ENCODE measurements around the gene GLG1. TPM values are rescaled to one million over a fixed set of nuclear protein-coding genes. Genes with fewer than 3 reads are reported as not detected.
A peak's percentile ranks its signal among the peaks of the same experiment; 100 is the strongest.

The GLG1 gene
- total and polyA plus RNA-seq, 12 donors: 31.6 to 146 (median 112) TPM

DNA sequence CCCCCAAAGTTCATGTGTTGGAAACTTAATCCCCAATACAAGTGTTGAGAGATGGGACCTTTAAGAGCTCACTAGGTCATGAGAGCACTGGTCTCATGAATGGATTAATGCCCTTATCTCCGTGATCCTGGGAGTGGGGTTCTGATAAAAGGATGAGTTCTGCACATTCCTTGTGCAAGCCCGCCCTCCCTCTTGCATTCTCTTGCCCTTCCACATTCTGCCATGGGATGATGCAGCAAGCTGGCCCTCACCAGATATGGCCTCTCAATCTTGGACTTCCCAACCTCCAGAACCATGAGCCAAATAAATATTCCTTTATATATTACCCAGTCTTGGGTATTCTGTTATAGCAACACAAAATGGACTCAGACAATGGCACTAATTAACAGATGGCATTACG lies 14.1 kb downstream of the GLG1 start:
- peaks cover 0 to 14% of the 10 kb centered on the region in 2 donors for H3K4me1 ChIP-seq (replicated peaks in 1 of 2)
- no peaks in the 10 kb centered on the region for H3K27me3 ChIP-seq
- H3K36me3 ChIP-seq (replicated peaks in 1 of 2): no peaks in the 10 kb centered on the region
- H3K4me3 ChIP-seq: no peak overlapping the region
- H3K27ac ChIP-seq: no peak overlapping the region
- intact Hi-C loops (cut with DNase I): no loop called here
- WGBS, 4 donors: 79 to 92% (median 84%) methylated on average over 3 of the region's 3 CpGs
- peak in 1 of 7 donors; percentile 45 for DNase-seq
- no peak for TF ChIP-seq POLR2A (IDR thresholded peaks at IDR 0.05)
- H3K9me3 ChIP-seq (replicated peaks in 1 of 3): no peaks in the 10 kb centered on the region

DNA sequence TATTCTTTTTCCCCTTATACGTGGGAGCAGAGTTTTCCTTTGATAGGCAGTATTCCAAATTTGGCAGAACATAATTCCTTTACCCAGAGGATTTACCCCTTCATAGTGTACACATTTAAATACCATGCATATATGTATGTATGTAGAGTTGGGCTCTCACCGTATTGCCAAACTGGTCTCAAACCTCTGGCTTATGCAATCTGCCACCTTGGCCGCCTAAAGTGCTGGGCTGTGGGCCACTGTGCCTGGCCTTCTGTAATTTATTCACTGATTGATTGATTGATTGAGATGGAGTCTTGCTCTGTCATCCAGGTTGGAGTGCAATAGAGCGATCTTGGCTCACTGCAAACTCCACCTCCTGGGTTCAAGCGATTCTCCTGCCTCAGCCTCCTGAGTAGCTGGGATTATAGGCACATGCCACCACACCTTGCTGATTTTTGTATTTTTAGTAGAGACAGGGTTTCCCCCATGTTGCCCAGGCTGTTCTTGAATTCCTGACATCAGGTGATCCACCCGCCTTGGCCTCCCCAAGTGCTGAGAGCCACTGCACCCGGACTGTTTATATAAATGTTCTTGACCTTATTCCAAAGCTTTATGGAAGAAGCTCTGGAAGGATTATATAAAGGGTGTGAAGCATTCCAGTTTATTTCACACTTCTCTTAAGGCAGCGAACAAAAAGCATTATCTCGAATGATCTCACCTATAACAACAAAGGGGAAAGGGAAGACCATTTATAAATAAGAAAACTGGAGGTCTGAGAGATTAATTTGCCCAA lies 14.9 kb downstream of the GLG1 start:
- no peak for TF ChIP-seq POLR2A (IDR thresholded peaks at IDR 0.05)
- TF ChIP-seq, protein P1, sequence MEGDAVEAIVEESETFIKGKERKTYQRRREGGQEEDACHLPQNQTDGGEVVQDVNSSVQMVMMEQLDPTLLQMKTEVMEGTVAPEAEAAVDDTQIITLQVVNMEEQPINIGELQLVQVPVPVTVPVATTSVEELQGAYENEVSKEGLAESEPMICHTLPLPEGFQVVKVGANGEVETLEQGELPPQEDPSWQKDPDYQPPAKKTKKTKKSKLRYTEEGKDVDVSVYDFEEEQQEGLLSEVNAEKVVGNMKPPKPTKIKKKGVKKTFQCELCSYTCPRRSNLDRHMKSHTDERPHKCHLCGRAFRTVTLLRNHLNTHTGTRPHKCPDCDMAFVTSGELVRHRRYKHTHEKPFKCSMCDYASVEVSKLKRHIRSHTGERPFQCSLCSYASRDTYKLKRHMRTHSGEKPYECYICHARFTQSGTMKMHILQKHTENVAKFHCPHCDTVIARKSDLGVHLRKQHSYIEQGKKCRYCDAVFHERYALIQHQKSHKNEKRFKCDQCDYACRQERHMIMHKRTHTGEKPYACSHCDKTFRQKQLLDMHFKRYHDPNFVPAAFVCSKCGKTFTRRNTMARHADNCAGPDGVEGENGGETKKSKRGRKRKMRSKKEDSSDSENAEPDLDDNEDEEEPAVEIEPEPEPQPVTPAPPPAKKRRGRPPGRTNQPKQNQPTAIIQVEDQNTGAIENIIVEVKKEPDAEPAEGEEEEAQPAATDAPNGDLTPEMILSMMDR (IDR thresholded peaks at IDR 0.05): no peak
- 73 to 91% (median 77%) methylated on average over 8 to 9 of the region's 9 CpGs for WGBS, 4 donors
- Histone ChIP-seq H3K4me1 (replicated peaks in 1 of 2) (peaks cover 0 to 14% of the 10 kb centered on the region in 2 donors), H3K36me3 (replicated peaks in 1 of 2) (no peaks in the 10 kb centered on the region), H3K4me3 (no peak overlapping the region), H3K27me3 (no peaks in the 10 kb centered on the region), H3K9me3 (replicated peaks in 1 of 3) (no peaks in the 10 kb centered on the region), H3K27ac (no peak overlapping the region)
- intact Hi-C loops (cut with DNase I): no loop called here
- DNase-seq: peak in 1 of 7 donors; percentile 35

DNA sequence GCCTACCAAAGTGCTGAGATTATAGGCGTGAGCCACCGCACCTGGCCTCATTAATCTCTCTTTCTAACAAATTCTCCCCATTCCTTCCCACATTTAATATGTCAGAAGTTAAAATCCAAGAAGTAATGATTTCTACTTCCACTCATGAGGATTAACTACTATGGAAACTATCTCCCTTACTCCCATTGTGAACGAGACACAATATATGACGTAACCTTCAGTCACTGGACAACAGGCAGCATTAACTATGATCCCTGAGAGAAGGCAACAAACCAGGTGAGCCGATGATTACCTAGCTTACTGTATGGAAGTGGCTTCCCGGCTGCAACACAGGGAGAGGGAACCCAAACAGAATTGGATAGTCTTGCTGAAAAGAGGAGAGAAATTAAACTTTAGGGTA lies 20.0 kb downstream of the GLG1 start:
- Histone ChIP-seq H3K36me3 (replicated peaks in 1 of 2) (no peaks in the 10 kb centered on the region), H3K9me3 (replicated peaks in 1 of 3) (no peaks in the 10 kb centered on the region), H3K4me1 (replicated peaks in 1 of 2) (peaks cover 0 to 14% of the 10 kb centered on the region in 2 donors), H3K27me3 (no peaks in the 10 kb centered on the region), H3K4me3 (no peak overlapping the region), H3K27ac (no peak overlapping the region)
- no peak for DNase-seq
- TF ChIP-seq, protein P1 (IDR thresholded peaks at IDR 0.05): no peak
- TF ChIP-seq POLR2A (IDR thresholded peaks at IDR 0.05): no peak
- 80 to 90% (median 87%) methylated on average over 6 of the region's 6 CpGs for WGBS, 4 donors
- intact Hi-C loops (cut with DNase I): no loop called here

DNA sequence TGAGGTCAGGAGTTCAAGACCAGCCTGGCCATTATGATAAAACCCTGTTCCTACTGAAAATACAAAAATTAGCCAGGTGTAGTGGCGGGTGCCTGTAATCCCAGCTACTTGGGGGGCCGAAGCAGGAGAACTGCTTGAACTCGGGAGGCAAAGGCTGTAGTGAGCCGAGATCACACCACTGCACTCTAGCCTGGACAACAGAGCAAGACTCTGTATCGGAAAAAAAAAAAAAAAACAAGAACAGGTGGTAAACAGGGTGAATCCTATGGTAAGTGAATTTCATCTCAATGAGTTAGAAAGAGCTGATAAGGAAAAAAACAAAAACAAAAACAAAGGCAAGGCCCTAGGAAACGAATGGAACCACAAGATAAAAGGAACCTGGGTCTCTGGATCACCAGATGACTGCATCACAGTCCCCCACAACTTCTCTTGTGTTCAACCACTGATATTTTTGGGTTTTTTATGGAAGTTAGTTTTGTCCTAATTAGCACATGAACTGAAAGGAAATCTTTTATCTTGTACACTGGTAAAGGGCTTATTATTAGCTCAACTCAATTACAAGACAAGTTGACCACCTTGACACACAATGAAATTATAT lies 21.0 kb downstream of the GLG1 start:
- 83 to 86% (median 84%) methylated on average over 6 of the region's 6 CpGs for WGBS, 4 donors
- Histone ChIP-seq H3K27ac (no peak overlapping the region), H3K4me3 (no peak overlapping the region), H3K27me3 (no peaks in the 10 kb centered on the region), H3K4me1 (replicated peaks in 1 of 2) (peaks cover 0 to 22% of the 10 kb centered on the region in 2 donors), H3K9me3 (replicated peaks in 1 of 3) (no peaks in the 10 kb centered on the region), H3K36me3 (replicated peaks in 1 of 2) (no peaks in the 10 kb centered on the region)
- no peak for DNase-seq
- TF ChIP-seq POLR2A (IDR thresholded peaks at IDR 0.05): no peak
- TF ChIP-seq, protein P1 (IDR thresholded peaks at IDR 0.05): no peak
- intact Hi-C loops (cut with DNase I): no loop called here
